ENCODE data around the gene TBC1D25.
"Not testable (repeated sequence)": the region's sequence is repeated elsewhere in the genome, so short reads cannot be mapped to it uniquely, and the experiment has no call there.

TBC1D25 gene

DNA sequence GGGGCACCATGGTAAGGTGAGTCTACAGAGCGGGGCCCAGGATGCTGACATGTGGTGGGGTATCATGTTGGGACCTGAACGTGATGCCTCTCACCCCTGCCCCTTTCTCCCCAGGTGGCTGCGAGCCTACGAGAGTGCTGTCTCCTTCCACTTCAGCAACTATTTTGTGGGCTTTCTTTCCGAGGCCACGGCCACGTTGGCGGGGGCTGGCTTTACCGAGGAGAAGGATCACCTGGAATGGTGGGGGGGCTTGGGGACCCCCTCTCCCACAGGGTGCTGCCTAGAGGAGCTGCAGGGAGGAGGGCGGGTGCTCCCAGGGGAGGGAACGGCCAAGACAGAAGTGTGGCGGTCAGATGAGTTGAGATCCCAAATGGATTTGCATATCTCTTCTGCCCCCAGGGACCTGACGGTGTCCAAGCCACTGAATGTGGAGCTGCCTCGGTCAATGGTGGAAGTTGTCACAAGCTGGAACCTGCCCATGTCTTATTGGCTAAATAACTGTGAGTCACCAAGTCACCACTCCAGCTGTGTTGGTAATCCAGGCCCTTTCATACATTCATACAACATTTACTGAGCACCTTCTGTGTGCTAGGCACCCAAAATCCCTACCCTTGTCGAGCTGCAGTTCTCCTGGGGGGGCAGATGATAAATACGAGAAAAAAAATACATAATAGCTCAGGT is 25.2 kb upstream of the TBC1D25 start:
- no peak for DNase-seq (ENCODE audit: low read depth)
- no peak overlapping the region for H3K4me3 ChIP-seq (ENCODE audit: control insufficient read depth, low read depth, low read length)
- TF ChIP-seq, protein P1, sequence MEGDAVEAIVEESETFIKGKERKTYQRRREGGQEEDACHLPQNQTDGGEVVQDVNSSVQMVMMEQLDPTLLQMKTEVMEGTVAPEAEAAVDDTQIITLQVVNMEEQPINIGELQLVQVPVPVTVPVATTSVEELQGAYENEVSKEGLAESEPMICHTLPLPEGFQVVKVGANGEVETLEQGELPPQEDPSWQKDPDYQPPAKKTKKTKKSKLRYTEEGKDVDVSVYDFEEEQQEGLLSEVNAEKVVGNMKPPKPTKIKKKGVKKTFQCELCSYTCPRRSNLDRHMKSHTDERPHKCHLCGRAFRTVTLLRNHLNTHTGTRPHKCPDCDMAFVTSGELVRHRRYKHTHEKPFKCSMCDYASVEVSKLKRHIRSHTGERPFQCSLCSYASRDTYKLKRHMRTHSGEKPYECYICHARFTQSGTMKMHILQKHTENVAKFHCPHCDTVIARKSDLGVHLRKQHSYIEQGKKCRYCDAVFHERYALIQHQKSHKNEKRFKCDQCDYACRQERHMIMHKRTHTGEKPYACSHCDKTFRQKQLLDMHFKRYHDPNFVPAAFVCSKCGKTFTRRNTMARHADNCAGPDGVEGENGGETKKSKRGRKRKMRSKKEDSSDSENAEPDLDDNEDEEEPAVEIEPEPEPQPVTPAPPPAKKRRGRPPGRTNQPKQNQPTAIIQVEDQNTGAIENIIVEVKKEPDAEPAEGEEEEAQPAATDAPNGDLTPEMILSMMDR (IDR thresholded peaks at IDR 0.05; ENCODE audit: control insufficient read depth, insufficient read depth, low read depth, low read length, missing control alignments), result no peak

DNA sequence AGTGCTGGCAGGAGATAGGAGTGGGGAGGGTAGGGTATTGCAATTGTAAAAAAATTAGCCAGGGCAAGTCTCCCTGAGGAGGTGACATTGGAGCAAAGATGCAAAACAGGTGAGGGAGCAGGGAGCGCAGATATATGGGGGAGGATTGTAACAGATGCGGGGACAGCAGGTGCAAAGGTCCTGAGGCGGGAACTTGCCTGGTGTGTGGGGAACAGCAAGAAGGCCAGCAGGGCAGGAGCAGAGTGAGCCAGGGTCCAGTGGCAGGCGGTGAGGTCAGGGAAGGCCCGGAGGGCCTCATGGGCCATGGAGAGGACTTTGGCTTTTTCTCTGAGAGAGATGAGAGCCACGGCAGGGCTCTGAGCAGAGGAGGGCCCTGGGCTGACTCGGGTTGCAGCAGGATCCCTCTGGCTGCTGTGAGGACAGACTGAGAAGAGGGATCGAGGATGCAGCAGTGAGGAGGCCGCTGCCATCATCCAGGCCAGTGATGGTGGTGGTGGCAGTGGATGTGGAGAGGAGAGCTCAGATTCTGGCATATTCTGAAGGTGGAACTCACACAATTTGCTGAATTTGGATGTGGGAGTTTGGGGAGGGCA is 24.6 kb upstream of the TBC1D25 start:
- TF ChIP-seq, protein P1 (IDR thresholded peaks at IDR 0.05; ENCODE audit: control insufficient read depth, insufficient read depth, low read depth, low read length, missing control alignments), result no peak
- no peak for DNase-seq (ENCODE audit: low read depth)
- H3K4me3 ChIP-seq (ENCODE audit: control insufficient read depth, low read depth, low read length), result no peak overlapping the region

DNA sequence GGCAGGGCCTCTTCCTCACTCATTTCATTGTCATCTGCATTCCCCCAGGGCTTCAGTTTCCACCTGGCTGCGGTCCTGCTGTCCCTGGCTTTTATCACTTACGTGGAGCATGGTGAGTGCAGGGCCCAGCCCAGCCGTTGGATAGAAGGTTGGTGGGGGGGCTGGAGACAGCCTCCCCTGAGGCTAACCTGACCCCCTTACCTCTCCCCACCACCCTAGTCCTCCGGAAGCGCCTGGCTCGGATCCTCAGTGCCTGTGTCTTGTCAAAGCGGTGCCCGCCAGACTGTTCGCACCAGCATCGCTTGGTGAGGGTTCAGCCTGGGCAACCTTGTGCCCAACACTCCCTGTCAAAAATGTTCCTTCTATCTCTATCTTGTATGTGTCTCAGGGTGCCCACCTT is 23.7 kb upstream of the TBC1D25 start:
- TF ChIP-seq, protein P1 (IDR thresholded peaks at IDR 0.05; ENCODE audit: control insufficient read depth, insufficient read depth, low read depth, low read length, missing control alignments), result no peak
- H3K4me3 ChIP-seq (ENCODE audit: control insufficient read depth, low read depth, low read length), result no peak overlapping the region
- no peak for DNase-seq (ENCODE audit: low read depth)

DNA sequence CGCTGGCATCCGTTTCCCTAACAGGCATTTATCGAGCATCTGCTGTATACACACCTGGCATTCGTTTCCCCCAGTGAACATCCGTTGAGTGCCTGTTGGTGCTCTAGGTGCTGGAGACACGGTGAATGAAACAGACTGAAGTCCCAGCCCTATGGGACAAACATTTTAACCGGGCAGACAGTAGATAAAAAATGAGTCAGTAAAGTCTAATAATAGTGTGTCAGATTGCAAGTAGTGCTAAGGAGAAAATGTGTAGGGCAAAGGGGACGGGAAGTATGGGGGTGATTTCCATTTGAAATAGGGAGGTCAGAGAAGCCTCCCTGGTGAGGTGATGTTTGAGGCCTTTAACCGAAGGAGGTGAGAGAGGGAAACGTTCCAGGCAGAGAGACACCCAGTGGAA is 23.2 kb upstream of the TBC1D25 start:
- no peak overlapping the region for H3K4me3 ChIP-seq (ENCODE audit: control insufficient read depth, low read depth, low read length)
- DNase-seq (ENCODE audit: low read depth), result no peak
- TF ChIP-seq, protein P1 (IDR thresholded peaks at IDR 0.05; ENCODE audit: control insufficient read depth, insufficient read depth, low read depth, low read length, missing control alignments), result no peak

DNA sequence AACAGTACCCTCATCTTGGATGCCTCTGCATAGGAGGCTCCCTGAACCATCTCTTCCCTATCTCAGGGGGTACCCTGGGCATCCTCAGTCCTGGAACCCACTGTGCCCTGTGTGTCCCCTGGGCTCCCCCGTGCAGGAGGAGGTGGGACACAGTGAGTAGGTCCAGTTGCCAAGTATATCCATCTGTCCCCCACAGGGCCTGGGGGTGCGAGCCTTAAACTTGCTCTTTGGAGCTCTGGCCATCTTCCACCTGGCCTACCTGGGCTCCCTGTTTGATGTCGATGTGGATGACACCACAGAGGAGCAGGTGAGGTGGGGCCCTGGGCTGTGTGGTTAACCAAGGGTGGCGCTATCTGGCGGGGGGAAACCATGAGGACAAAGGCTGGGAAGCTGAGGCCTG is 22.5 kb upstream of the TBC1D25 start:
- no peak for DNase-seq (ENCODE audit: low read depth)
- no peak overlapping the region for H3K4me3 ChIP-seq (ENCODE audit: control insufficient read depth, low read depth, low read length)
- TF ChIP-seq, protein P1 (IDR thresholded peaks at IDR 0.05; ENCODE audit: control insufficient read depth, insufficient read depth, low read depth, low read length, missing control alignments), result no peak

DNA sequence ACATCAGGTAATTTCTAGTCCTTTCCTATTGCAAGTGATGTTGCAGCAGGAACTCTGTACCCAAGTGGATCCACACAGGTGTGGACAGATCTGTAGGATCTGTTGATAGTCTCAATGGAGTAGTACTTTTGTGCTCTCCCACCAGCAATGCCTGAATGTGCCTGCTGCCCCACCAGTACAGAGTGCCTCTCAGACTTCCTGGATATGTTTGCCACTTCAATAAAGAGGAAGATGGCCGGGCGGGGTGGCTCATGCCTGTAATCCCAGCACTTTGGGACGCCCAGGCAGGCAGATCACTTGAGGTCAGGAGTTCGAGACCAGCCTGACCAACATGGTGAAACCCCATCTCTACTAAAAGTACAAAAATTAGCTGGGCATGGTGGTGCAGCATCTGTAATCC is 20.0 kb upstream of the TBC1D25 start:
- not testable (repeated sequence) for H3K4me3 ChIP-seq (ENCODE audit: control insufficient read depth, low read depth, low read length); DNase-seq (ENCODE audit: low read depth)

DNA sequence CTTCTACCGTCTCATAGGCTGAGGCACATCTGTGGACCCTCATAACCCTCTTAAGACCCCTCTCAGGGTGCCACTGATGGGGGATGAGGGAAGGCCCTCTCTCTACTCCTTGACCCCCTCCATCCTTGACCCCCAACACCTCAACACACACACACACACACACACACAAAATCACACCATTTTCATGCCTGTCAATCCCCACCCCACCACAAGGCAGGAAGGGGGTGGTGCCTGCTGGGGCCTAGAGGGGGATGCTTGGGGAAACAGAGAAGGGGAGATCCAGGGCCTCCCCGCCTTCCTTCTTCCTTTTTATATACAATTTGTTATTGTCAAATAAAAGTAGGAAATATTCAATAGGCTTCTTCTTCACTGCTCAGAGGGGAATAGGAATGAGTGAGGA is 19.1 kb upstream of the TBC1D25 start:
- DNase-seq (ENCODE audit: low read depth), result no peak
- no peak overlapping the region for H3K4me3 ChIP-seq (ENCODE audit: control insufficient read depth, low read depth, low read length)
- TF ChIP-seq, protein P1 (IDR thresholded peaks at IDR 0.05; ENCODE audit: control insufficient read depth, insufficient read depth, low read depth, low read length, missing control alignments), result no peak

Data from AG09309 (cell line).